ENCODE data around the gene SIM2. TPM values are rescaled to one million over a fixed set of nuclear protein-coding genes. Genes with fewer than 3 reads are reported as not detected.

SIM2 gene, protein sequence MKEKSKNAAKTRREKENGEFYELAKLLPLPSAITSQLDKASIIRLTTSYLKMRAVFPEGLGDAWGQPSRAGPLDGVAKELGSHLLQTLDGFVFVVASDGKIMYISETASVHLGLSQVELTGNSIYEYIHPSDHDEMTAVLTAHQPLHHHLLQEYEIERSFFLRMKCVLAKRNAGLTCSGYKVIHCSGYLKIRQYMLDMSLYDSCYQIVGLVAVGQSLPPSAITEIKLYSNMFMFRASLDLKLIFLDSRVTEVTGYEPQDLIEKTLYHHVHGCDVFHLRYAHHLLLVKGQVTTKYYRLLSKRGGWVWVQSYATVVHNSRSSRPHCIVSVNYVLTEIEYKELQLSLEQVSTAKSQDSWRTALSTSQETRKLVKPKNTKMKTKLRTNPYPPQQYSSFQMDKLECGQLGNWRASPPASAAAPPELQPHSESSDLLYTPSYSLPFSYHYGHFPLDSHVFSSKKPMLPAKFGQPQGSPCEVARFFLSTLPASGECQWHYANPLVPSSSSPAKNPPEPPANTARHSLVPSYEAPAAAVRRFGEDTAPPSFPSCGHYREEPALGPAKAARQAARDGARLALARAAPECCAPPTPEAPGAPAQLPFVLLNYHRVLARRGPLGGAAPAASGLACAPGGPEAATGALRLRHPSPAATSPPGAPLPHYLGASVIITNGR
- not detected for total RNA-seq
- not detected for total RNA-seq (2013)

DNA sequence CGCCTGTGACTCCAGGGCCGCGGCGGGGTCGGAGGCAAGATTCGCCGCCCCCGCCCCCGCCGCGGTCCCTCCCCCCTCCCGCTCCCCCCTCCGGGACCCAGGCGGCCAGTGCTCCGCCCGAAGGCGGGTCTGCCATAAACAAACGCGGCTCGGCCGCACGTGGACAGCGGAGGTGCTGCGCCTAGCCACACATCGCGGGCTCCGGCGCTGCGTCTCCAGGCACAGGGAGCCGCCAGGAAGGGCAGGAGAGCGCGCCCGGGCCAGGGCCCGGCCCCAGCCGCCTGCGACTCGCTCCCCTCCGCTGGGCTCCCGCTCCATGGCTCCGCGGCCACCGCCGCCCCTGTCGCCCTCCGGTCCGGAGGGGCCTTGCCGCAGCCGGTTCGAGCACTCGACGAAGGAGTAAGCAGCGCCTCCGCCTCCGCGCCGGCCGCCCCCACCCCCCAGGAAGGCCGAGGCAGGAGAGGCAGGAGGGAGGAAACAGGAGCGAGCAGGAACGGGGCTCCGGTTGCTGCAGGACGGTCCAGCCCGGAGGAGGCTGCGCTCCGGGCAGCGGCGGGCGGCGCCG, at the start of gene SIM2:
TSS of gene SIM2 (plus strand) at position 135 of the 565 bp plus-strand sequence. CDS start 632 bp downstream, outside the sequence.
- H3K4me3 Mint-ChIP-seq: no peak within 1 kb of the TSS
- Histone ChIP-seq H3K9me3 (ENCODE audit: control insufficient read depth, insufficient read depth, low read length) (no peaks in the 10 kb centered on the region), H3K27me3 (ENCODE audit: control insufficient read depth, insufficient read depth, low read length) (peaks cover 49% of the 10 kb centered on the region), H3K4me1 (ENCODE audit: control insufficient read depth, insufficient read depth, low read length) (peaks cover 13% of the 10 kb centered on the region), H3K4me3 (ENCODE audit: low read length) (no peak within 1 kb of the TSS), H3K36me3 (ENCODE audit: control insufficient read depth, insufficient read depth, low read length) (no peaks in the 10 kb centered on the region), H3K27ac (ENCODE audit: low read length) (no peak within 1 kb of the TSS)
- H3K27ac Mint-ChIP-seq: no peak within 1 kb of the TSS
- H3K4me1 Mint-ChIP-seq: peaks cover 0 to 9% of the 10 kb centered on the region in 2 donors
- TF ChIP-seq, protein P1, sequence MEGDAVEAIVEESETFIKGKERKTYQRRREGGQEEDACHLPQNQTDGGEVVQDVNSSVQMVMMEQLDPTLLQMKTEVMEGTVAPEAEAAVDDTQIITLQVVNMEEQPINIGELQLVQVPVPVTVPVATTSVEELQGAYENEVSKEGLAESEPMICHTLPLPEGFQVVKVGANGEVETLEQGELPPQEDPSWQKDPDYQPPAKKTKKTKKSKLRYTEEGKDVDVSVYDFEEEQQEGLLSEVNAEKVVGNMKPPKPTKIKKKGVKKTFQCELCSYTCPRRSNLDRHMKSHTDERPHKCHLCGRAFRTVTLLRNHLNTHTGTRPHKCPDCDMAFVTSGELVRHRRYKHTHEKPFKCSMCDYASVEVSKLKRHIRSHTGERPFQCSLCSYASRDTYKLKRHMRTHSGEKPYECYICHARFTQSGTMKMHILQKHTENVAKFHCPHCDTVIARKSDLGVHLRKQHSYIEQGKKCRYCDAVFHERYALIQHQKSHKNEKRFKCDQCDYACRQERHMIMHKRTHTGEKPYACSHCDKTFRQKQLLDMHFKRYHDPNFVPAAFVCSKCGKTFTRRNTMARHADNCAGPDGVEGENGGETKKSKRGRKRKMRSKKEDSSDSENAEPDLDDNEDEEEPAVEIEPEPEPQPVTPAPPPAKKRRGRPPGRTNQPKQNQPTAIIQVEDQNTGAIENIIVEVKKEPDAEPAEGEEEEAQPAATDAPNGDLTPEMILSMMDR (IDR thresholded peaks at IDR 0.05): no peak
- ATAC-seq (no peak), DNase-seq (no peak)
- no peaks in the 10 kb centered on the region for H3K9me3 Mint-ChIP-seq
- intact Hi-C loops (cut with micrococcal nuclease): no loop called here
- no peaks in the 10 kb centered on the region for H3K36me3 Mint-ChIP-seq
- WGBS (ENCODE audit: insufficient coverage): 2% methylated on average over 57 of the region's 70 CpGs
- H3K27me3 Mint-ChIP-seq (ENCODE audit: low read depth in 2 of 2): peaks cover 59 to 61% of the 10 kb centered on the region in 2 donors

DNA sequence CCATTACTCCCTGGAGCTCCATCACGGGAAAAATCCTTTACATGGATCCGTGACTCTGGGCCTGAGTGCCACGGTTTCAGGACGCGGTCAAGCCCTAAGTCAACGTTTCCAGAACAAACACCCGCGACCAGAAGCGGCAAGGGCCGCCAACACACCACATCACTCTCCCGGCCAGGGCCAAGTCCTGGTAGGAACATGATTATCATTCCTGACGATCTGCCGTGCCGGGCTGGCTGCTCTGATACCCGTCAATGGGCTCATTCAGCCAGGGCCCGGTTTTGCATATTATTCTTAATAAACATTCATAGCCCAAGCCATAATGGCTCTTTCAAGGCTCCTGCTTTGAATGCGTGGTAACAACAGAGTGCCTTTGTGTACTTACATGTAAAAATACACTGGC, 44.6 kb upstream of the SIM2 start:
- H3K4me1 ChIP-seq (ENCODE audit: control insufficient read depth, insufficient read depth, low read length): no peaks in the 10 kb centered on the region
- H3K27ac ChIP-seq (ENCODE audit: low read length): no peak overlapping the region
- Mint-ChIP-seq H3K27me3 (ENCODE audit: low read depth in 2 of 2) (peaks cover 8 to 20% of the 10 kb centered on the region in 2 donors), H3K4me1 (no peaks in the 10 kb centered on the region), H3K9me3 (no peaks in the 10 kb centered on the region), H3K4me3 (no peak overlapping the region), H3K36me3 (no peaks in the 10 kb centered on the region), H3K27ac (no peak overlapping the region)
- no peaks in the 10 kb centered on the region for H3K9me3 ChIP-seq (ENCODE audit: control insufficient read depth, insufficient read depth, low read length)
- no peaks in the 10 kb centered on the region for H3K27me3 ChIP-seq (ENCODE audit: control insufficient read depth, insufficient read depth, low read length)
- 94% methylated on average over 17 of the region's 17 CpGs for WGBS (ENCODE audit: insufficient coverage)
- intact Hi-C loops (cut with micrococcal nuclease): no loop called here
- TF ChIP-seq, protein P1 (IDR thresholded peaks at IDR 0.05): no peak
- no peak for ATAC-seq
- DNase-seq: no peak
- no peak overlapping the region for H3K4me3 ChIP-seq (ENCODE audit: low read length)
- no peaks in the 10 kb centered on the region for H3K36me3 ChIP-seq (ENCODE audit: control insufficient read depth, insufficient read depth, low read length)

DNA sequence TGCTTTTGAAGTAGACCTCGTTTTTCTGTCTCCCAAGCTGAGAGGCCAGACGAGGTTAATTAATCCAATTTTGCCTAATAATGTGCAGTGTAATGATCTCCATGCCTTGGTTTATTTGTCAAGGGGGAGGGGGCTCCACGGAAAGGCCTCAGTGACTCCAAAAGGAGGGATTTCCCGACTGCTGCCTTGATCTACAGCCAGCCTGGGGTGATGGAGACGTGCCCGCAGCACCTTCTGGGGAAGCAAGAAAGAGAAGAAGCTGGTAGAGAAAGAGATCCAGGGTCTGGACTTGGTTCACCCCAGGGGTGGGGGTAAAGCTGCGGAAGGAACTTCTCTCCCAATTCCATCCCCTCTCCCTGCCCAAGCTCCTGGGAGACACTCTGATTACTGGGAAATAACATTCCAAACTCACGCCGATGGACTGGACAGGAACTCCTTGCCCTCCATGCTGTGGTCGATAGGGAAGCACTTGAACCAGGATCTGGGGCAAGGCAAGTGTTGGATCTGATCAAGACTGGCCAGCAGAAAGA, 44.1 kb upstream of the SIM2 start:
- TF ChIP-seq, protein P1 (IDR thresholded peaks at IDR 0.05): no peak
- H3K27ac ChIP-seq (ENCODE audit: low read length): no peak overlapping the region
- no peaks in the 10 kb centered on the region for H3K27me3 ChIP-seq (ENCODE audit: control insufficient read depth, insufficient read depth, low read length)
- H3K36me3 ChIP-seq (ENCODE audit: control insufficient read depth, insufficient read depth, low read length): no peaks in the 10 kb centered on the region
- no peaks in the 10 kb centered on the region for H3K4me1 ChIP-seq (ENCODE audit: control insufficient read depth, insufficient read depth, low read length)
- Mint-ChIP-seq H3K4me3 (no peak overlapping the region), H3K27me3 (ENCODE audit: low read depth in 2 of 2) (peaks cover 8 to 20% of the 10 kb centered on the region in 2 donors), H3K27ac (no peak overlapping the region), H3K36me3 (no peaks in the 10 kb centered on the region), H3K9me3 (no peaks in the 10 kb centered on the region), H3K4me1 (no peaks in the 10 kb centered on the region)
- ATAC-seq: no peak
- 80% methylated on average over 10 of the region's 10 CpGs for WGBS (ENCODE audit: insufficient coverage)
- intact Hi-C loops (cut with micrococcal nuclease): no loop called here
- H3K4me3 ChIP-seq (ENCODE audit: low read length): no peak overlapping the region
- DNase-seq: no peak
- H3K9me3 ChIP-seq (ENCODE audit: control insufficient read depth, insufficient read depth, low read length): no peaks in the 10 kb centered on the region
